ENCODE measurements around the gene ATP5F1E. TPM values are rescaled to one million over a fixed set of nuclear protein-coding genes. Genes with fewer than 3 reads are reported as not detected.
"Not testable (repeated sequence)": the region's sequence is repeated elsewhere in the genome, so short reads cannot be mapped to it uniquely, and the experiment has no call there.

Gene ATP5F1E
- total RNA-seq, 1 donor from 2014 or later = 38.4 TPM

DNA sequence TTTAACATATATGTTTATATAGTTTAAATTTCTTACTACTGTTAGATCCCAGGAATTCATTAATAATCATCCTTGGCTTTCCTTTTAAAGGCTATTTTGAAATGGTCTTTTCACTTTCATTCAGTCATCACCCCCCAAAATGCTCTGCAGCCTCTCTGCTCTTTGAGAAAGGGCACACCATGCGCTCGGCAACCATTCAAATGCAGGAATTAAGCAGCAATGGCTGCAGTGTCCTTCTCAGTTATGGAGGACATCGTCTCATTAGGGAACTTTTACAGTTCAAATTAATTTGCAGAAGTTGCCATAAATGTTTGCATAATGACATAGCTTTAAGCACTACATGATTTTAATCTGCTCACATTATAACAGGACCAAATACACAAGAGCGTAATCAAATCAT lies 6.6 kb downstream of the ATP5F1E start:
- ATAC-seq (no peak), DNase-seq (ENCODE audit: low spot score) (no peak)
- intact Hi-C loops (cut with DNase I) = no loop called here

DNA sequence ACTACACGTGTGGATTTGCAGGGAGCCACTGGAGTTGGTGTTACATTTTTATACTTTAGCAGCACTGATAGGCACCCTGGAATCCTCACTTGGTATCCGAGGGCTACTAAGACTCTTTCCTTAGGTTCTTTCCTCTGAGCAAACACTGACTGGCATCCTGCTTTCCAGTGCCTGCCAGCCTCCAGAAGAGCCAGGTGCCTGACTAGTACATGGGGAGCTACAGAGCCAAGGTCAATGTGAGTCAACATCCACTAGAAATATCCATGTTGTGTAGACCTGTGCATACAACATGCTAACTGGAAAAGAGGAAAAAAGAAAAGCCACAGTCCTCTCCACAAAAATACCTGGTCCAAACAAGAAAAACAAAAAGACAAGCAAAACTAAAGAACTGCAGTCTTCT lies 7.0 kb downstream of the ATP5F1E start:
- intact Hi-C loops (cut with DNase I) = no loop called here
- DNase-seq (ENCODE audit: low spot score) (no peak), ATAC-seq (no peak)

- ATAC-seq (no peak), DNase-seq (ENCODE audit: low spot score) (no peak)
- intact Hi-C loops (cut with DNase I) = no loop called here
Observed at GRCh38 chr20:59024111-59024530, 8.0 kb downstream of the ATP5F1E start.

DNA sequence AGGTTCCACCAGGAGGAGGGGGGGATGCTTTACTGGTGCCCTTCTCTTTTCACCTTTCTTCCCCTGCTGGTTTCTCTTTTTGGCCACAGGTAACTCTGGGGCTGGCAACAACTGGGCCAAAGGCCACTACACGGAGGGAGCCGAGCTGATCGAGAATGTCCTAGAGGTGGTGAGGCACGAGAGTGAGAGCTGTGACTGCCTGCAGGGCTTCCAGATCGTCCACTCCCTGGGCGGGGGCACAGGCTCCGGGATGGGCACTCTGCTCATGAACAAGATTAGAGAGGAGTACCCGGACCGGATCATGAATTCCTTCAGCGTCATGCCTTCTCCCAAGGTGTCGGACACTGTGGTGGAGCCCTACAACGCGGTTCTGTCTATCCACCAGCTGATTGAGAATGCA lies 8.5 kb downstream of the ATP5F1E start:
- intact Hi-C loops (cut with DNase I) = no loop called here
- DNase-seq (ENCODE audit: low spot score) (no peak), ATAC-seq (no peak)

GRCh38 chr20:59022754-59023153 lies 9.4 kb downstream of the ATP5F1E start:
- intact Hi-C loops (cut with DNase I) = no loop called here
- ATAC-seq = no peak
- no peak for DNase-seq (ENCODE audit: low spot score)

DNA sequence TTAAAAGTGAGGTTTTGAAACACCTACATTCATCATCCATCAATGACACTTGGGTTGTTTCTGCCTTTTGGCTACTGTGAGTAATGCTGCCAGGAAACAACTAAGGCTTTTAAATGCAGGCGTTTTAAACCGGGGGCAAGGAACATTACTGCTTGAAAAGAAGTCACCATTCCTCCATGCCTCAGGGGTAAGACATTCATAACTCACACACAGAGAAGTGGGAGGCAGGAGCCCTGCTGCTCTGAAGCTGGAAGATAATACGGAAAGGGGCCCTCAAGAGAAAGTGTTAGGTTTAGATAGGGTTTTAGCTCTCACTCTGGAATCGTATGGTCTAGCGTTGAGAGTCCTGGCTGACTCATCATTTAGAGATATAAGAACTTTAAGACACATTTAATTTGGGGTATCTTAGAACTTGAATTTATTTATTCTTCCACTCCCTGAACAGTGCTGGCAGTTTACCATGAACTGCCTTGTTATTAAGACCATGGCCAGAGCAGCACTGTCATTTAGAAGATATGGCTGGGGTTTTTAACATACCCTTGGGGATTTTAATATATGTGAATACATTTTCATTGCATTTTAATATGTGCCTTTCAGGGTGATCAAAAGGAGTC lies 11.1 kb downstream of the ATP5F1E start:
- DNase-seq (ENCODE audit: low spot score) (no peak), ATAC-seq (no peak)
- intact Hi-C loops (cut with DNase I) = no loop called here

DNA sequence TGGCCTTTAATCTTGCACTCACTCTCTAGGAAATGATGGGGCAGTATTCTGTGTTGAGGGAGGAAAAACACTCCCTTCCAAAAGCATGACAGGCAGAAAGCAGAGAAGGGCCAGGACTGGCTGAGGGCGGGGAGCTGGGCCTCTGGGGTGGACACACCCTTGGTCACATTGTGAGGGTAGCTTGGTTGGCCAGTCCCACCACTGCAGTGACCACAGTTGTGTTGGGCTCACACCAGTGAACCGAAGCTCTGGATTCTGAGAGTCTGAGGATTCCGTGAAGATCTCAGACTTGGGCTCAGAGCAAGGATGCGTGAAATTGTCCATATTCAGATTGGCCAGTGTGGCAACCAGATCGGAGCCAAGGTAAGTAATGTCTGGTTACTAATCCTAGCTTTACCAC lies 12.9 kb downstream of the ATP5F1E start, which contains the start of gene TUBB1:
TUBB1 (plus strand) TSS at position 213 of the 400 bp plus-strand sequence; CDS start at position 307, 94 bp downstream.
- intact Hi-C loops (cut with DNase I) = no loop called here

DNA sequence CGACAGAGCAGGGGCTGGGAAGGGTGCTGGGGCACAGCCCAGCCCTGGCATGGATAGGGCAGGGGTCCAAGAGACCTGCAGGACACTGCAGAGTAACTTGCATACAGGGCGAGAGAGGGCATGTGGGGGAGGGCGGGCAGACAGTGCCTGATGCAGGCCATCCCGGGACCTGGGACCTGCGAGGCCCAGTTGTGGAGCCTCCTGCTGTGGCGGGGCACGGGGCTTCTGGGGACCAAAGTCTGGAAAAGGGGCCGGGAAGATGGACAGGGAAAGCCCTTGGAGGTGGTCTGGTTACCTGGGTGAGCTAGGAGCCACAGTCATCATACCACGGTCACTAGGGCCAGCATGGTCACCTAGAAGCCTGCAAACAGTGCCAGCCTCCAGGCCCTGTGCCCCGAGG lies 13.3 kb downstream of the ATP5F1E start:
- intact Hi-C loops (cut with DNase I) = no loop called here
- DNase-seq (ENCODE audit: low spot score) = no peak
- no peak for ATAC-seq

More for the DNA sequence above, 12.9 kb downstream of the ATP5F1E start, which contains the start of gene TUBB1:
- no peak for DNase-seq (ENCODE audit: low spot score)
- no peak for ATAC-seq

- ATAC-seq (no peak), DNase-seq (ENCODE audit: low spot score) (no peak)
- intact Hi-C loops (cut with DNase I) = no loop called here
Observed at GRCh38 chr20:59017493-59018231, 14.5 kb downstream of the ATP5F1E start.

DNA sequence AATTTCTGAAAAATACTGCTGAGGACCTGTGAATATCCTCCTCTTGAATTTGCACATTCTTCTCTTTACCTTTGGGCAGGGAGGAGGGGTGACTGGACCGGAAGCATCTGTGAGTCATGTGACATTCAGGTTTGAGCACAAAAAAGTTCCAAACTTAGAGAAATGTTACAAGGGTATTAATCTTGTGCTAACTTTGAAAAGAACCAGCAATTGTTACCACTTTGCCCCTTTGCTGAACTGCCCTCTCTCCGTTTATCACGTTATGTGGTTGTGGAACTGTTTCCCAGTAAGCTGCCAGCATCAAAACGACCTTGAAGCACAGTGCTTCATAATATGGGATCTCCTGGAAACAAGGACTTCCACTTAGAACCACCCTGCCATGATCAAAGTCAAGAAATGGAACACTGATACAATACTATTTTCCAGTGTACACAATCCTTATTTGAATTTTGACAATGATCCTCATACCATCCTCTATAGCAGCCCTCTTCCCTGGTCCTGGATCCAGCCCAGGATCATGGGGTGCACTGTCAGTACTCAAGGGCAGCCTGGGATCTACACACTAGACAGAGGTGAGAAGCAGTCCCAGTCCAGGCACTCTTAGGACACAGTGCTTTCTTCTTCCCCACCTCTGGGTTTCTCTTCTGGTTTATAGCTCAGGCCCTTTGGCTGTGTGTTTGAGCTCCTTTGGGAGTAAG lies 15.2 kb downstream of the ATP5F1E start:
- no peak for DNase-seq (ENCODE audit: low spot score)
- ATAC-seq = no peak
- intact Hi-C loops (cut with DNase I) = no loop called here

DNA sequence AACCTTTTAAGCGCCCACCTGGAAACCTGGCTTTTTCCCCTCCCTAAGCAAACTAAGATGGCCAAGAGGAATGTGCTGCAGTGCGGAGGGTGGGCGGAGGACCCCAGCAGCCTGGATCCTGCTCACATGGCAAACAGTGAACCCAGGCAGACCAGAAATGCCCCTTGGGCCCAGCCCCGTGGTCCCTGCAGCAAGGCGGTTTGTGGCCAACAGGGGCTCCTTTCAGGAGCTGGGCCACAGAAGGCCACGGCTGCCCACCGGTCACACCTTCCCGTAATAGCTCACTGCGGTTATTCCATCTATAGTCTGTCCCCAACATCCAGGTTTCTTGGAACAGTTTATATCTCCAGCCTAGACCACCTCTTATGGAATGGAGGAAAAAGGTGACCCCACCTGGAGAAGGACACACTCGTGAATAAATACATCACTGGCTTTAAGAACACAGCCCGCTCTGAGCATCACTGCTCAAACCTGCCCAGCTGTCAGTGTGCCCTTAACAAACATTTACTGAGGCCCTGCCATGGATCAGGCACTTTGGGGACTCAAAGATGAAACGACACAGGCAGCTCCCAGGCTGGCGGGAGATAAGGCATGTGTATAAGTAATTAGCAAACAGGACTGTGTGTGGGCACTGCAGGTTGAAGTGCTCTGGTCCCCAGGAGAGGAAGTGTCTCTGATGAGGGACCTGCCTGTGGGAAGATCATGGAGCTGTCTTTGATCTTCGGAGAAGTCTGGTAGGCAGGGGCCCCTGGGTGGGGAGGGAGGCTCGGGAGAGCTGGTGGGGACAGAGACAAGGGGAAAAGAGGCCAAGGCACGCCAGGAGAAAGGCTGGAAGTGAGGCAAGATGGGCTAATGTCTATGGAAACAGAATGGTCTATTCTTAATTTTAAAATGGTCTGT lies 16.1 kb downstream of the ATP5F1E start:
- DNase-seq (ENCODE audit: low spot score) (no peak), ATAC-seq (no peak)
- intact Hi-C loops (cut with DNase I) = no loop called here

DNA sequence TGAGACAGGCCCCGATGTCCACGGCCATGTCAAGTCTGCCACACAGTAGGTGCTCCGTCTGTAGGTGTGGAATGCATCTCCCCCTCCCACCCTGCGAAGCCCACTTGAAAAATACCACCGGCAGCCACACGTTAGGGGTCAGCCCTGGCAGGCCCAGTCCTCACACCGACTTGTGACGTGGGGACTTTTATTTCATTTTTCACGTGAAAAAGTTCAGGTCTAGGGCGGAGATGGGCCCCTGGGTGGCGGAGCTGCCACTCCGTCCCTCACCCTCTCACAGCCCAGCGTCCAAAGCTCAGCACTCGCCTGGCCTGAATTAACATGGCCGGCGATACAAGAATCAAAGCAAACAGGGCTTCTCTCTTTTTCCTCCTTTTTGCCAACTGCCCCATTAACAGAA lies 16.7 kb downstream of the ATP5F1E start:
- ATAC-seq (no peak), DNase-seq (ENCODE audit: low spot score) (no peak)
- intact Hi-C loops (cut with DNase I) = no loop called here

GRCh38 chr20:59014680-59015389 lies 17.3 kb downstream of the ATP5F1E start:
- DNase-seq (ENCODE audit: low spot score) (no peak), ATAC-seq (no peak)
- intact Hi-C loops (cut with DNase I) = no loop called here

DNA sequence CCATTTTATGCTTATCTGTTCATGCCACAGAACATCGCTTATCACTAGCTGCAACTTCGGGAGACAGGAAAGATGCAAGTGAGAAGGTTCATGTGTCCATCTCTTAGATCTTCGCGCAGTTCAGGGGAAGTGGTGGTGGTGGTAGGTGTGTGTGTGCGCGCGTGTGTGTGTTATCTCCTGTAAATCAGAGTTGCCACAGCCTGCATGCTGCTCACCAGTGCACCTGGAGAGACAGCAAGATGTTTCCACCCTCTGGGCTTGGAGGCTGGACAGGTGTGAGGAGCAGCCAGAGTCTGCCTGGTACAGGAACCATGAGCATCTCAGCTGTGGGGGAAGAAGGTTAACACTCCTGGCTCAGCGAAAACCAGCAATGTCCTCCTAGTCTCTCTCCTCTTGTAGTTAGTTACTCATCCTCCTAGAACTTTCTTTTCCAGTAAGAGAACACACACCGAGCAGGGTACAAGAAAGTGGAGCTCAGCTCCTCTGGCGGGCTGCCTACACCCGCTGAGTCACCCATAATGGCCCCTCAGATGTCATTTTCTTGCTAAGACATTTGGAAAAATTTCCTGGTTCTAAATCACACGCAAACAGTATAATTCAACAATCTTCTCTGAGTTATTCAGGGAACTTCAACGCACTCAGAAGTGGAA lies 18.1 kb downstream of the ATP5F1E start:
- DNase-seq (ENCODE audit: low spot score) (no peak), ATAC-seq (no peak)
- intact Hi-C loops (cut with DNase I) = no loop called here

DNA sequence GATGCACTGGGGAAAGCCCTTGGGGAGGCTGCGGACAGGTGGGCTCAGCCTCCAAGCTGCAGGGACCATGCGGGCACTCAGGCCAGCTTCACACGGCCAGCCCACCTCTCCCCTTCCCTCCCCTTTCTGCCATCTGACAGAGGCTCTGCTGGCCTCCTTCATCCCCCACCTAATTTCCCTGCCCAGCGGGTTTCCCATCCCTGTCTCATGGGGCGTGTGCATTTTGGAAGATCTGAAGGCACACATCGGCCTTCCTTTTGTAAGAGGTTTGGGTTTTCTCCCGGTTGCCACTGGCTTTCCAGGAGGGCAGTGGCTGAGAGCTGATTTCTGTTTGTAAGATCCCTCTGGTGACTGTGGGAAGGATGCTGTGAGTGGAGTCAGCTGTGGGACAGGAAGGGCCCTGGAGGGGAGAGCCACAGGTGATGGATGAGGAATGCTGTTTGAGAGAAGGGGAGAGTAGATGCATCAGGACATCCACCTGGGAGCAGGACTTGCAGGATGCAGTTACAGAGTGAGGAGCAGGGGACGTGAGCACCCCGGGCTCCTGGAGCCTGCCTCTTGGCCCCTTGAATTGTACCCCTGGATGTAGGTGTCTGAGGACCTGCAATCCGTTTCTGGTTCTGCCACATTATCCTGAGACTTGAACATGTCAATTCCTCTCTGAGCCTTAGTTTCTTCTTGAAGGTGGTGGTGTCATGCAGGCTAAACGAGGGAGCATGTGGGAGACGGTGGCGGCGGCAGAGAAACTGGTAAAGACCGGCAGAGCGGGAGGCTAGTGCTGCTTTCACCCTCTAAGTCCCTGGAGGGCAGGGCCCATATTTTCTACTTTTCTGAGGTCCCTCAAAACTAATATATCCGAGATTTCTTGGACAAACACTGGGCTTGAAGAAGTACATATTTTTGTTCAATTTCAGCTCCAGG lies 18.8 kb downstream of the ATP5F1E start:
- peak; percentile 18 for DNase-seq (ENCODE audit: low spot score)
- no peak for ATAC-seq
- intact Hi-C loops (cut with DNase I) = no loop called here

DNA sequence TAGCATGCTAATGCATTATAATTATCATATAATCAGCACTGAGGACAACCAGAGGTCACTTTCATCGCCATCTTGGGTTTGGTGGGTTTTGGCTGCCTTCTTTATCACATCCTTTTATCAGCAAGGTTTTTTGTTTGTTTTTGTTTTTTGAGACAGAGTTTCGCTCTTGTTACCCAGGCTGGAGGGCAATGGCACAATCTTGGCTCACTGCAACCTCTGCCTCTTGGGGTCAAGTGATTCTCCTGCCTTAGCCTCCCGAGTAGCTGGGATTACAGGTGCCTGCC lies 20.3 kb downstream of the ATP5F1E start:
- DNase-seq (ENCODE audit: low spot score); ATAC-seq; intact Hi-C loops (cut with DNase I): not testable (repeated sequence)

All from sciatic nerve (tissue), 2 donors.